Measurements from ENCODE around the gene YTHDF1. TPM values are rescaled to one million over a fixed set of nuclear protein-coding genes. Genes with fewer than 3 reads are reported as not detected.

The YTHDF1 gene
- polyA plus RNA-seq, 4 donors = 20.3 to 37.9 (median 22.9) TPM

DNA sequence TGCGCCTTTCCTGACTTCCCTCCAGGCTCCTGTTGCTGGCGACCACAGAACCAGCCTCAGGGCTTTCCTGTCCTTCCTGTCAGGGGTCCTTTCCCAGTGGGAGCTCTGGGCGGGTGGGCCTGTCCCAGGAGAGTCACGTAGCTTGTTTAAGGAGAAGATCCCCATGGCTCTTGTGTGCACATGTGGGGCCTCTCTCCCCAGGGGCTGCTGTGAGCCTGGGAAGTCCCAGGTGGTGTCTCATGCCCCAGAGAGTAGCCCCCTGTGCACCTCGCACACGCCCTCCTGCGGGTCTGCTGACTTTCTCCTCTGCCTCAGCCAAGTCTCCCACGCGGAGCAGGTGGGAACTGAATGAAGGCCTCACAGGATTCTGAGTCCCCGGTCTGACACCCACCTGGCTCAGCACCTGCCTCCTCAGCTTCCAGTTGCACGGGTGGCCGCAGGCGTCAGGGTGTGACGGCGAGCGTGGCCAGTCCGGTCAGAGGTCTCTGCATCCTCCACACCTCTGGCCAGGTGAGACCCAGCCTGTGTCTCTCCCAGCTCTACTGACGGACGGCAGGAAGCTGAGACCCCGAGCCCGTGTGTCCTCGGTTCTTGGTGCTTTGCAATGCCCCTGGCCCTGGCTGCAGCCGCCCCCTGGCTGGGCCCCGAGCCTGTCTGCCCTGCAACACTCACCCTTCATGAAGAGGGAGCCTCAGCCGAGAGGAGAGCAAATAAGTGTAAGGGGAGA is 44.0 kb upstream of the YTHDF1 start:
- Histone ChIP-seq H3K4me1 (ENCODE audit: control insufficient read depth in 3 of 3, insufficient read depth in 2 of 3, low read depth in 1 of 3, low read length in 2 of 3) (peaks cover 0 to 20% (median 0%) of the 10 kb centered on the region in 3 donors), H3K27ac (ENCODE audit: low read depth in 1 of 3, low read length in 2 of 3) (no peak overlapping the region), H3K27me3 (ENCODE audit: control insufficient read depth in 3 of 3, insufficient read depth in 3 of 3, low read length in 3 of 3) (peaks cover 0 to 17% (median 14%) of the 10 kb centered on the region in 3 donors), H3K36me3 (ENCODE audit: control insufficient read depth in 3 of 3, insufficient read depth in 2 of 3, low read depth in 1 of 3, low read length in 3 of 3) (no peaks in the 10 kb centered on the region), H3K4me3 (ENCODE audit: low read depth in 1 of 3, low read length in 3 of 3) (no peak overlapping the region), H3K9me3 (ENCODE audit: control insufficient read depth in 2 of 2, insufficient read depth in 1 of 2, low read depth in 1 of 2, low read length in 1 of 2) (no peaks in the 10 kb centered on the region)
- 81 to 85% (median 82%) methylated on average over 25 of the region's 25 CpGs for WGBS, 3 donors
- DNase-seq (no peak), FAIRE-seq (no peak)

DNA sequence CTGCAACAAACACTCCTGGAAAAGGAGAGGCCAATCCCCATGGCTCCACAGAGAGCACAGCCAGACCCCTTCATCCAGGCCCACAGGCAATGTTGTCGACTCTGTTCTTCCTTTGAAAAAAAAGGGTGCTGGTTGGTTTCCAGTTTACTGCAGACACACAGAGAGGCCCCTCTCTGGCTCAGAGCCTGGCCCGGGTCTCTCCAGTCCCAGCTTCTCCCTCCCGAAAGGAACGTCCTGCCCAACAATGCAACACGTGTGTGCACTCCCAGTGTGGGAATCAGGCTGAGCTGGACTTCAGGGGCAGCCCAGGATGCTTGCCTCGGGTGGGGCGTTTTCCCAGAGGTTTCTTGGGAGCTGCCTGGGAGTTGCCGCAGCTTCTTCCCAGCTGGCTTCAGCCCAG is 42.9 kb upstream of the YTHDF1 start:
- Histone ChIP-seq H3K4me1 (ENCODE audit: control insufficient read depth in 3 of 3, insufficient read depth in 2 of 3, low read depth in 1 of 3, low read length in 2 of 3) (peaks cover 0 to 22% (median 0%) of the 10 kb centered on the region in 3 donors), H3K4me3 (ENCODE audit: low read depth in 1 of 3, low read length in 3 of 3) (no peak overlapping the region), H3K9me3 (ENCODE audit: control insufficient read depth in 2 of 2, insufficient read depth in 1 of 2, low read depth in 1 of 2, low read length in 1 of 2) (no peaks in the 10 kb centered on the region), H3K36me3 (ENCODE audit: control insufficient read depth in 3 of 3, insufficient read depth in 2 of 3, low read depth in 1 of 3, low read length in 3 of 3) (no peaks in the 10 kb centered on the region), H3K27ac (ENCODE audit: low read depth in 1 of 3, low read length in 2 of 3) (peak overlapping the region in 1 of 3 donors; percentile 18), H3K27me3 (ENCODE audit: control insufficient read depth in 3 of 3, insufficient read depth in 3 of 3, low read length in 3 of 3) (peaks cover 5 to 20% (median 15%) of the 10 kb centered on the region in 3 donors)
- 36 to 41% (median 40%) methylated on average over 7 to 8 of the region's 8 CpGs for WGBS, 3 donors
- FAIRE-seq (no peak), DNase-seq (no peak)

DNA sequence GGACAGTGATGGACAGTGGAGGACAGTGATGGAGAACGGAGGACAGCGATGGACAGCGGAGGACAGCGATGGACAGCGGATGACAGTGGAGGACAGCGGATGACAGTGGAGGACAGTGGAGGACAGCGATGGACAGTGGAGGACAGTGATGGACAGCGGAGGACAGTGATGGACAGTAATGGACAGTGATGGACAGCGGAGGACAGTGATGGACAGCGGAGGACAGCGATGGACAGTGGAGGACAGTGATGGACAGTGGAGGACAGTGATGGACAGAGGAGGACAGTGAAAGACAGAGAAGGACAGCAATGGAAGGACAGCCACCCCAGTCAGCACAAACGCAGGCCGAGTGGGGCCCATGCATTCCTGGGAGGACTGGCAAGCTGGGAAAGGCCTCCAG is 41.7 kb upstream of the YTHDF1 start:
- no peaks in the 10 kb centered on the region for H3K36me3 ChIP-seq (ENCODE audit: control insufficient read depth in 3 of 3, insufficient read depth in 2 of 3, low read depth in 1 of 3, low read length in 3 of 3)
- FAIRE-seq (no peak), DNase-seq (no peak)
- no peak overlapping the region for H3K27ac ChIP-seq (ENCODE audit: low read depth in 1 of 3, low read length in 2 of 3)
- H3K27me3 ChIP-seq (ENCODE audit: control insufficient read depth in 3 of 3, insufficient read depth in 3 of 3, low read length in 3 of 3) = peaks cover 11 to 30% (median 19%) of the 10 kb centered on the region in 3 donors
- H3K4me1 ChIP-seq (ENCODE audit: control insufficient read depth in 3 of 3, insufficient read depth in 2 of 3, low read depth in 1 of 3, low read length in 2 of 3) = peaks cover 0 to 22% (median 0%) of the 10 kb centered on the region in 3 donors
- WGBS, 3 donors = 91 to 92% (median 92%) methylated on average over 11 to 12 of the region's 13 CpGs
- H3K9me3 ChIP-seq (ENCODE audit: control insufficient read depth in 2 of 2, insufficient read depth in 1 of 2, low read depth in 1 of 2, low read length in 1 of 2) = no peaks in the 10 kb centered on the region
- no peak overlapping the region for H3K4me3 ChIP-seq (ENCODE audit: low read depth in 1 of 3, low read length in 3 of 3)

DNA sequence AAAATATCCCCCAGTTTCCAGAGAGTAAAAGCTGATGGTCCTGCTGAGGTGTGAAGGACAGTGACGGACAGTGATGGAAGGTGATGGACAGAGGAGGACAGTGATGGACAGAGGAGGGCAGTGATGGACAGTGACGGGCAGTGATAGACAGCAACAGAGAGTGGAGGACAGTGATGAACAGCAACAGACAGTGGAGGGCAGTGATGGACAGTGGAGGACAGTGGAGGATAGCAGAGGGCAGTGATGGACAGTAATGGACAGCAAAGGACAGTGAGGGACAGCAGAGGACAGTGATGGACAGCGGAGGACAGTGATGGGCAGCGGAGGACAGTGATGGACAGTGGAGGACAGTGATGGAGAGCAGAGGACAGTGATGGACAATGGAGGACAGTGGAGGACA is 41.0 kb upstream of the YTHDF1 start:
- no peak overlapping the region for H3K27ac ChIP-seq (ENCODE audit: low read depth in 1 of 3, low read length in 2 of 3)
- peaks cover 0 to 22% (median 0%) of the 10 kb centered on the region in 3 donors for H3K4me1 ChIP-seq (ENCODE audit: control insufficient read depth in 3 of 3, insufficient read depth in 2 of 3, low read depth in 1 of 3, low read length in 2 of 3)
- FAIRE-seq (no peak), DNase-seq (no peak)
- peaks cover 11 to 36% (median 23%) of the 10 kb centered on the region in 3 donors for H3K27me3 ChIP-seq (ENCODE audit: control insufficient read depth in 3 of 3, insufficient read depth in 3 of 3, low read length in 3 of 3)
- 85 to 91% (median 90%) methylated on average over 4 of the region's 4 CpGs for WGBS, 3 donors
- no peaks in the 10 kb centered on the region for H3K36me3 ChIP-seq (ENCODE audit: control insufficient read depth in 3 of 3, insufficient read depth in 2 of 3, low read depth in 1 of 3, low read length in 3 of 3)
- no peaks in the 10 kb centered on the region for H3K9me3 ChIP-seq (ENCODE audit: control insufficient read depth in 2 of 2, insufficient read depth in 1 of 2, low read depth in 1 of 2, low read length in 1 of 2)
- no peak overlapping the region for H3K4me3 ChIP-seq (ENCODE audit: low read depth in 1 of 3, low read length in 3 of 3)

DNA sequence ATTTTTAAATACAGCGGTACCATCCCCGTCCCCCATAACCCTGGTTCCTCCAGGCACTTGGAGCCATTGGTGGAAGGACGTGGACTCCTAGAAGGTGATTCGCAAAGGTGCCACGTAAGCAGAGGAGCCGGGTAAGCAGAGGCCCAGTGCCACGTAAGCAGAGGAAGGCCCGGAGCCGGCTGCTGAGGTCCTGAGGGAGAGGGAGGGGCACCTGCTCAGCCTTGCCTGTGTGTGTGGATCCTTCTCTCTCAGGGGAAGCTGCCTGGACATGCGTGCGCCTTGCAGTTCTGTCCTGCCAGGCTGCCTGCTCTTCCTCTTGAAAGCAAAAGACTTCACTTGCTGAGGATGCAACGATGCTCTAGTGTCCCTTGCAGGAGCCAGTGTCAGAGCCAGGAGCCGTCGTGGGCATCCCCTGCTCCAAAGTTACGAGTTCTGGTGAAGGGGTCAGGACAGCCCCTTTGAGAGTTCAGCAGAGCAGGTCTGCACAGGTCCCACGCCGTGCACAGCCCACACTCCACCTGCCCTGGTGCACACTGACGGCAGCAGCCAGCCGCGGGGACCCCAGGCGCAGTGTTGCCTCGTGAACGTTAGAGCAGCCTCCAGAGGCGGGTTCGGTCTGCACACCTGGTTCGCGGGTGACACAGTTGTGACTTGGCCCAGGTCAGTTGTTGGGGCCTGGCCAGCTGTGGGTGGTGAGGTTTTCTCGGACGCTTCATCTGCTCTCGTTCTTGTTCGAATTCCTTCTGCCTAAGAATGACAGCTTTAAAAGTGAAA is 40.2 kb upstream of the YTHDF1 start:
- DNase-seq = no peak
- FAIRE-seq = no peak
- Histone ChIP-seq H3K4me3 (ENCODE audit: low read depth in 1 of 3, low read length in 3 of 3) (no peak overlapping the region), H3K9me3 (ENCODE audit: control insufficient read depth in 2 of 2, insufficient read depth in 1 of 2, low read depth in 1 of 2, low read length in 1 of 2) (no peaks in the 10 kb centered on the region), H3K27me3 (ENCODE audit: control insufficient read depth in 3 of 3, insufficient read depth in 3 of 3, low read length in 3 of 3) (peaks cover 11 to 40% (median 26%) of the 10 kb centered on the region in 3 donors), H3K36me3 (ENCODE audit: control insufficient read depth in 3 of 3, insufficient read depth in 2 of 3, low read depth in 1 of 3, low read length in 3 of 3) (no peaks in the 10 kb centered on the region), H3K4me1 (ENCODE audit: control insufficient read depth in 3 of 3, insufficient read depth in 2 of 3, low read depth in 1 of 3, low read length in 2 of 3) (peaks cover 0 to 18% (median 0%) of the 10 kb centered on the region in 3 donors), H3K27ac (ENCODE audit: low read depth in 1 of 3, low read length in 2 of 3) (no peak overlapping the region)
- WGBS, 3 donors = 47 to 60% (median 49%) methylated on average over 31 of the region's 31 CpGs

DNA sequence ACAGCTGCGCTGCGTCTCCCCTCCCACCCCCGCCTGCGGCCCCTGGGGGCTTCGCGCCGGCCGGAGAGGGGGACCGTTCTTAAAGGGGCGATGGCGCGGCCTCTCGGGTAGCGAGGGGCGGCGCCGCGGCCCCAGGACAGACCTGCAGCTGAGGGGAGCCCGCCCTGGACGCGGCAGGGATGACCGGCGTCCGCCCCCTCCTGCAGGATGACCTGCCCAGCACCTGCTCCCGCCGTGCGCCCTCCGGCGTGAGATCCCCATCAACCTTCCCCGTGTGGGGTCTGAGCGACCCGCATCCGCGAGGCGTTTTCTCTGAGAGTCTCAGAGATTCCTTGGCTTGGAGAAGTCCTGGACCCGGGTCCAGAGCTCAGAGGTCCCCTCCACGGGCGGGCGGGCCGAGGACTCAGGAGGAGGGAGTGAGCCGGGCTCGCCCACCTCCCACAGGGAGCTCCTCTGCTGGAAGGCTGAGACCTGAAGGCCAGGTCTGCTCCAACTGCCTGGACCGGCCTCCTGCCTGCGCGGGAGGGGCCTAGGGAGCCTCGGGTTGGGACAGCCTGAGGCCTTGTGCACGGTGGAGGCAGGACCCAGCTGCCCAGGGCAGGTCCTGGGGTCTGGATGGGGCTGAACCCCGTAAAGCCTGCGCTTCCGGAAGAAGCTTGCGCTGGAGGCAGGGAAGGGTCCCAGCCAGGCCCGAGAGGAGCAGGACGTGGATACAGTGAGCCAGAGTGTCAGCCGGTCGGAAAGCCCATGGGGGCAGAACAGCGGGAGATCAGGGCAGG is 38.9 kb upstream of the YTHDF1 start:
- H3K9me3 ChIP-seq (ENCODE audit: control insufficient read depth in 2 of 2, insufficient read depth in 1 of 2, low read depth in 1 of 2, low read length in 1 of 2) = no peaks in the 10 kb centered on the region
- no peak for FAIRE-seq
- H3K27ac ChIP-seq (ENCODE audit: low read depth in 1 of 3, low read length in 2 of 3) = no peak overlapping the region
- no peak for DNase-seq
- H3K4me3 ChIP-seq (ENCODE audit: low read depth in 1 of 3, low read length in 3 of 3) = no peak overlapping the region
- H3K4me1 ChIP-seq (ENCODE audit: control insufficient read depth in 3 of 3, insufficient read depth in 2 of 3, low read depth in 1 of 3, low read length in 2 of 3) = peaks cover 0 to 12% (median 0%) of the 10 kb centered on the region in 3 donors
- H3K27me3 ChIP-seq (ENCODE audit: control insufficient read depth in 3 of 3, insufficient read depth in 3 of 3, low read length in 3 of 3) = peaks cover 11 to 40% (median 23%) of the 10 kb centered on the region in 3 donors
- WGBS, 3 donors = 9 to 11% (median 11%) methylated on average over 48 to 56 of the region's 56 CpGs
- H3K36me3 ChIP-seq (ENCODE audit: control insufficient read depth in 3 of 3, insufficient read depth in 2 of 3, low read depth in 1 of 3, low read length in 3 of 3) = no peaks in the 10 kb centered on the region

DNA sequence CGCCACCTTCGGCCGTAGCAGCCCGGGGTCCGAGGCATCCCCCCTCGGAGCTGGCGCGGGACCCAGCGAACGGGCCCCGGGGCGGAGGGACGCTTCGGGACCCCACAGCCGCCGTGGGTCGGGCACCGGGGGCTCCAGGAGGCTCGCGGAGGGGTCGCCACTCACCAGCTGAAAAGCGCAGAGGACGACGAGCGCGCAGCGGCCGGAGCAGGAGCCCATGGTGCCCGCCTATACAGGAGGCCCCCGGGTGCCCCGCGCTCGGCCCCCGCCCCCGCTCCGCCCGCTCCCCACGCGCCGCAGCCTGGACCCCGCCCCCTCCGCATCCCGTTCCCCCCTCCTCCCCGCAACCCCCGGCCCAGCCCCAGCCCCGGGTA is 38.3 kb upstream of the YTHDF1 start, which contains the start of gene NKAIN4:
Gene NKAIN4, minus strand, starts transcription at position 232 of the 374 bp plus-strand sequence. Its CDS starts 13 bp downstream, at position 219.
- DNase-seq (no peak), FAIRE-seq (no peak)
- Histone ChIP-seq H3K4me1 (ENCODE audit: control insufficient read depth in 3 of 3, insufficient read depth in 2 of 3, low read depth in 1 of 3, low read length in 2 of 3) (peaks cover 0 to 12% (median 0%) of the 10 kb centered on the region in 3 donors), H3K27me3 (ENCODE audit: control insufficient read depth in 3 of 3, insufficient read depth in 3 of 3, low read length in 3 of 3) (peaks cover 11 to 40% (median 23%) of the 10 kb centered on the region in 3 donors), H3K4me3 (ENCODE audit: low read depth in 1 of 3, low read length in 3 of 3) (peak within 1 kb of the TSS in 1 of 3 donors; percentile 26), H3K9me3 (ENCODE audit: control insufficient read depth in 2 of 2, insufficient read depth in 1 of 2, low read depth in 1 of 2, low read length in 1 of 2) (no peaks in the 10 kb centered on the region), H3K36me3 (ENCODE audit: control insufficient read depth in 3 of 3, insufficient read depth in 2 of 3, low read depth in 1 of 3, low read length in 3 of 3) (no peaks in the 10 kb centered on the region), H3K27ac (ENCODE audit: low read depth in 1 of 3, low read length in 2 of 3) (no peak within 1 kb of the TSS)
- WGBS, 3 donors = 0 to 10% (median 2%) methylated on average over 7 to 46 of the region's 46 CpGs

Data from small intestine (tissue), 7 donors.